Measurements from ENCODE around the gene SLC38A5.

Gene SLC38A5

DNA sequence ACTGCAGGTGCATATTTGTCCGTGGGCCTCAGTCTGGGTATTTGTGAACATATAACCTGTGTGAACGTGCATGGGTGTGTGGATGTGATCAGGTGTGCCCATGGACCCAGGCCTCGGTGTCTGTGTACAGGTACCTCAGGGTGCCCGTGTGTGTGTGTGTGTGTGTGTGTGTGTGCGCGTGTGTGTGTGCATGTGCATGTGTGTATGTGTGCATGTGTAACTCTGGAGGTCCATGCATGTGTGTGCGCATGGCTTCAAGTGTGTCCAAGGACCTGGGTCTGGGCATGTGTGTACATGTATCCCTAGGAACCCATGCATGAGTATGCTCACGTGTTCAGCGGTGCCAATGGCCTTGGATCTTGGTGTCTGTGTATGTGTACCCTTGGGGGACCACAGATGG, 21.7 kb upstream of the SLC38A5 start:
- no peak for DNase-seq (ENCODE audit: low spot score)

DNA sequence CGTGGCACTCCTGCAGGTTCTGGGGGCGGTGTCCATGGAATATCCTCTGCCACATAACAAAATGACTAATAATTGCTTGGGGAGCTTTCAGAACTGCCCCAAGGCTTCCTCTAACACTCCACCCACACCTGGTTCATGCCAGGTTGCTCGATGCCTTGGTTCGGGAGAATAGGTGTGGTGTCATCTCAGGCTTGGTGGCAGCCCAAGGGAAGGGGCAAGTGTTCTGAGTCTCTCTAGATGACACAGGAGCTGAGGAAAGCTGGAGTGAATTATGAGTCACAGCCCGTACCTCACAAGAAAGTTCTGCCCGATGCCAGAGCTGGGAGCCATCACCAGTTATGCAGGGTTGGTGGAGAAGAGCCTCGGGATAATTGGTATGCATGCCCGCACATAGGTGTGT, 20.6 kb upstream of the SLC38A5 start:
- no peak for DNase-seq (ENCODE audit: low spot score)

DNA sequence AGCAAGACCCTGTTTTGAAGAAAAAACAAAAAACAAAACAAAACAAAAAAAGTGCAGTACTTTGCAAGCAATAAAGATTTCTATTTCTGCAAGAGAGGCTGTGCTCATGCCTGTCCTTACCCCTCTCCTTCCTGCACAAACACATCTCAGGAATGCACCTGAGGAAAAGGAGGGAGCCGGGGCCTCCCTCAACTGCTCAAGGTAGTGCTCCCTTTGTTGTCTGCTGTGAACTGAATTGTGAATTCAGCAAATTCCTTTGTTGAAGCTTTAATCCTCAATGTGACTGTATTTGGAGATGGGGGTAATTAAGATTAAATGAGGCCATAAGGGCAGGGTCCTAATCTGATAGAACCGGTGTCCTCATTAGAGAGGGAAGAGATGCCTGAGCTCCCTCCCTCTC, 19.8 kb upstream of the SLC38A5 start:
- no peak for DNase-seq (ENCODE audit: low spot score)

DNA sequence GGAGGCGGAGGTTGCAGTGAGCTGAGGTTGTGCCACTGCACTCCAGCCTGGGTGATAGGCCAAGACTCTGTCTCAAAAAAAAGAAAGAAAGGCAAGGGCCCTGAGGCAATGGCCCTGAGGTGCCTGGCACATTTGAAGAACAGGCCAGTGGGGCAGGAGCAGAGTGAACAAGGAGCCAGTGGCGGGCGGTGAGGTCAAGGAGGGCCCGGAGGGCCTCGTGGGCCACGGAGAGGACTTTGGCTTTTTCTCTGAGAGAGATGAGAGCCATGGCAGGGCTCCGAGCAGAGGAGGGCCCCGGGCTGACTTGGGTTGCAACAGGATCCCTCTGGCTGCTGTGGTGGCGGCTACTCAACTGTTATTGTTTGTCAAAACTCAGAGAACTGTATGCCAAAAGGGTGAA, 19.2 kb upstream of the SLC38A5 start:
- DNase-seq (ENCODE audit: low spot score): no peak

DNA sequence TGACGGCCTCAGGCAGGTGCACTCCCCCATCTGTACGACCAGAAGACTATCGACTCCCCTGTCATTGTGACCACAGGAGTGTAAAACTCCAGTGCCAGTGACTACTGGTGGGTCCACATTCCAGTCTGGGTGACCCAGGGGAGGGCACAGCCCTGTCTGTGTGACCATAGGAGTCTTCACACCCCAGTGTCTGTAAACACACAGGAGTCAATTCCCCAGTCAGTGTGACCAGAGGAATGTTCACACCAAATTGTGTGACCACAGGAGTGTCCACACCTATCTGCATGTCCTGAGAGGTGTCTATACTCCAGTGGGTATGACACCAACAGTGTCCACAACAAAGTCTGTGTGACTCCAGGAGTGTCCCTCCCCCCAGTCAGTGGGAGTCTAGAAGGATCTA, 18.0 kb upstream of the SLC38A5 start:
- DNase-seq (ENCODE audit: low spot score): no peak

DNA sequence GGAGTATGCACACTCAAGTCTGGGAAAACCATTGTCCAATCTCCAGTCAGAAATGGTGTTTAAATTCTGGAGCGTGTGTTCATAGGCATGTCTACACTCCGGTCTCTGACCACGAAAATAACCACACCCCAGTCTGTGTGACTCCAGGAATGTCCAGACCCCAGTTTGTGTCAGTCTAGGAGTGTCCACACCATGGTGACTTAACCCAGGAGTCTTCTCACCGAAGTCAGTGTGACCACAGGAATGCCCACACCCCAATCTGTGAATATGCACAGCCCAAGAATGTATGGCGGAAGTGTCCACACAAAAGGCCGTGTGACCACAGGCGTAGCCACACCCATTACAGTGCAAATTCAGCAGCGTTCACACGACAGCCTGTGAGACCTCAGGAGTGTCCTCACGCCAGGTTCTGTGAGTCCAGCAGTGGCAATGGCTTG, 17.3 kb upstream of the SLC38A5 start:
- no peak for DNase-seq (ENCODE audit: low spot score)

DNA sequence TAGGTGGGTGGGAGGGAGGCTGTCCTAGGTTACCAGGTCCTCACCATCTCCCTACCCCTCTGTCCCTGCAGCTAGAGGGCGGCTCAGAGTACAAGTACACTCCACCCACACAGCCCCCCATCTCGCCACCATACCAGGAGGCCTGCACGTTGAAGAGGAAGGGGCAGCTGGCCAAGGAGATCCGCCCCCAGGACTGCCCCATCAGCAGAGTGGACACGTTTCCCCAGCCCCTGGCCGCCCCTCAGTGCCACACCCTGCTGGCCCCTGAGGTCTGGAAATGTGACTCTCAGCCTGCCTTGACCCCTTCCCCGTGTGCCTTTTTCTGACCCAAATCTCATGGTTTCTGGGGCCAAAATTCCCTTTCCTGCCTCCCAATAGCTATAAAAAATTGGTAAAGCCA, 12.5 kb upstream of the SLC38A5 start:
- DNase-seq (ENCODE audit: low spot score): no peak

DNA sequence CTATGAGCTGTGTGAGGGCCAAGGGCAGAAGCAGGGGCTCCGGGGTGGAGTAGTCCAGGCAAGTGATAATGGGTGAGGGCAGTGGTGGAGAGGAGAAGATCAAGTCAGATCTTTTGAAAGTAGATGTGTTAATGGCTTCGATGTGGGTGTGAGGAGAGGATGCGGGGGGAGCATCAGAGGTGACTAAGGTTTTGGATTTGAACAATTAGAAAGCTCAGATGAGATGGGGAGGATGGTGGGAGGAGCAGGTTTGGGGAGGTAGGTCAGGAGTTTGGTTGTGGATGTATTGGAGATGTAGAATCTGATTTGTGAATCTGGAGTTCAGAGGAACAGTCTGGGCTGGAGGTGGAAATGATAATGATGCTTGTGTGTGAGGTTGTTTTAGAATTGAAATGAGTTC, 10.5 kb upstream of the SLC38A5 start:
- no peak for DNase-seq (ENCODE audit: low spot score)

DNA sequence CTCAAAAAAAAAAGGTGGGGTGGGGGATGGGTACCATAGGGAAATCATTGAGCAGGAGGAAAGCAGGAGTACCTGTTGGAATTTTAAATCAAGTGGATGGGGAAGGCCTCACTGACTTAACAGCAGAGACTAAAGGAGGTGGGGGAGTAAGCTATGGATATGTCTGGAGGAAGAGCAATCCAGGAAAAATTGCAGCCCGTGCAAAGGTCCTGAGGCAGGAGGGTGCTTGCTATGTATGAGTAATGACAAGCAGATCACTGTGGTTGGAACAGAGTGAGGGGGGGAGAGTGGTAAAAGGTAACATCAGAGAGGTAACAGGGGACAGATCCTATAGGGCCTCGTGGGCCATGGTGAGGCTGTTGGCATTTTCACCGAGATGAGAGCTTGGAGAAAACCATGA, 10.1 kb upstream of the SLC38A5 start:
- DNase-seq (ENCODE audit: low spot score): no peak

DNA sequence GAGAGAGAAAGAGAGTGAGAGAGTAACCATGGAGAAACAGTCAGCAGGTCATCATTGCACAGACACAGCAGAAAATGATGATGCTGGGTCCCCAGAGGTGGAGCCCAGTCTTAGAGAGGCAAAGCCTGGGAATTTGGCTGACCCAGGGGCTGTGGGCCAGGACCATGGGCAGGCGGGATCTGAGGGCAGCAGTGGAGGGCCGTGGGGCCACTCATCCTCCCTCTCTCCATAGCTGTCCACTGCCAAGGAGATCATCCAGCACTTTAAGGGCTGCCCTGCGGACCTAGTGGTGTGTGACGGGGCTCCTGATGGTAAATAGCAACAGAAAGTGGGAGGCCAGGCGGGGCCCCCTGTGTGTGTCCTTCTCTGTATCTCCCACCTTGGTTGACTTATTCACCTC, 8.7 kb upstream of the SLC38A5 start:
- no peak for DNase-seq (ENCODE audit: low spot score)

DNA sequence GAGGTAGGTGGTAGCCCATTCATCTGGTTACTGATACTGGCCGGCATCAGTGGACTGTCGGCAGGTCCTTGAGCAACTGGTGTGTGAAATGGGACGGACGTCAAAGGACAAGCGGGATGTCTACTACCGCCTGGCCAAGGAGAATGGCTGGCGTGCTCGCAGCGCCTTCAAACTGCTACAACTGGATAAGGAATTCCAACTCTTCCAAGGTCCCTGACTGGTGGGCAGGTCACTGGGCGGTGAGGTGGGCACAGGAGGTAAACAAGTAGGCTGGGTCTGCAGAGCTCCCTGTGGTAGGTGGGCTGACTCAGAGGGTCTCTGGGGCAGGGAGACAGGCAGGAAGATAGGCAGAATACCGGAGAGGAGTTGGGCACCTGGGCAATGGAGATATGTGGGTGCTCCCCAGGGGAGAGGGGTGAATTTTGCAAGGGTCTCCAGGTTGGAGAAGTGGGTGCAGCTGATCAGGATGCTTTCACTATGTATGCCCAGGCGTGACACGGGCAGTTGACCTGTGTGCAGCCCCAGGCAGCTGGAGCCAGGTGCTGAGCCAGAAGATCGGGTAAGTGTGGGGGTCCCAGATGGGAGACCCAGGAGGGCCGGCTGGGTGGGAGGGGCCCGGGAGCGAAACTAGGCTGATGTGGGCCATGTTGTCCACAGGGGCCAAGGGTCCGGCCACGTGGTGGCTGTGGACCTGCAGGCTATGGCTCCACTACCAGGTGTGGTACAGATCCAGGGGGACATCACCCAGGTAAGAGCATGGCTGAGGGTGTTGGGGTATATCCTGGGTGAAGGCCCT, 8.1 kb upstream of the SLC38A5 start:
- no peak for DNase-seq (ENCODE audit: low spot score)

DNA sequence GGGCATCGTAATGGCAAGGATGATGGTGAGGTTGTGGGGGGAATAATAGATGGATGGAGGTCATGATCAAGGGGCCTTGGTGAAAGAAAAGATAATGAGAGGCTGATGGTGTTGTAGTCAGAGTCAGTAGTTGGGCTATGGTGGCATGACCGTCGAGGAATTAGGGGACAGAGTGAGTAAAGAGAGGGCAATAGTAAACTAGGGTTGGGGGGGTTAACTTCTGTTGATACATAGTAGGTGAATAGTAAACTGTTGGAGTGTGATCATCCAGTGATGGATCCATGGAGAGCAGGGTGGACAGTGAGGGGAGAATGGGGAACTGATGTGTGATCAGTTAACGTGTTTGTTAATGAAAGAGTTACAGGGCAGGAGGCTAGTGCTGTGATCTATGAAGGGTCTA, 6.9 kb upstream of the SLC38A5 start:
- DNase-seq (ENCODE audit: low spot score): no peak

DNA sequence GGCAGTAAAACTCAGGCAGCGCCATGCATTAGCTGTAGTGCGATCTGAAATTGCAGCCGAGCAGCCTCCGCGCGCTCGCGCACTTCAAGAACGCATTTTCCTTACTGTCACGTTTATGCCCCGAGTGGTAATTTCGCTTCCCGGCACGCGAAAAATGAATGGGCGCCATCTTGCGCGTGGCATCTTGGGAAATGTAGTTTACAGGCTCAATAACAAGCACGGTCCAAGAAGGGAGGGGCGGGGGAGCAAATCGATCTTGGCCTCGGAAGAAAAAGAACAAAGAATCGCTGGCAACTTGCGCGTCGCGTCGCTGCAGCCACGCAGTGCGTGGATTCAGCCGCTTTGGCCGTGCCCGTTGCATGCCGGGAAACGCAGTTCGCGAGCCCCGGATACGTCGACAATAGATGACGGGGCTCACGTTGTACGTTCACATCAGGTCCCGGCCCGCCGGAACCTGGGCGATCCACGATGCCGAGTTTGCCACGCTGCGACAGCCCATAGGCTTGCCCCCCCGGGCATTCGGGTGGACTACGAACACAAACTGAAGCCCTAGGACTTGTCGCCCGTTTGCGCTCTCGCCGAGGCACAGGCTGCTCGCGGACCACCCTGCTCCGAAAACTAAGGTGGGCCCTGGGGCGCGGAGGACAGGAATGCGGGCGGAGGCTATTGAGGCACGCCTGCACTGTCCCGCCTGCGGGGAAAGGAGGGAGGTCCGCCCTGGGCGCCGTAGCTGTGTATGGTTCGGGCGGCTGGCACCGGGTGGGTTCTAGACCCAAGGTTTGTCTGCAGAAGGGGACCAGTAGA, 5.9 kb upstream of the SLC38A5 start, which contains the start of gene FTSJ1:
TSS of gene FTSJ1 (plus strand) at position 426 of the 804 bp plus-strand sequence. CDS start 1,849 bp downstream, outside the sequence.
- peak; percentile 83 for DNase-seq (ENCODE audit: low spot score)

DNA sequence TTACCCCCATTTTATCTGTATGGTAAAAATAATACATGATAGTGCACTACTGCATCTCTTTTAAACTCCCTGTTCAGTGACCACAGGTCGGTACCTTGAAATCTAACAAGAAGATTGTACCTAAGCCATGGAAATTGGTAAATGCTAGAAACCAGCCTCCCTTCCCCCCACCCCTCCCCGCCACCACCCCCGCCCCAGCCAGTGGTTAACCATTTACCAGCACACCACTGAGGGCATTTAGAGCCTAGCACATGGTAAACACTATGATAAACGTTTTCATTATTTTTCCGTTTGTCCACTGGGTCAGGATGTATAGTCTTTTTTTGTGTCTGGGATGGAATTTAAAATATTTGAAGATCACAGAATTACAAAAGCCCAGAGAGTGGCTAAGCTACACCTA, 5.2 kb upstream of the SLC38A5 start:
- no peak for DNase-seq (ENCODE audit: low spot score)

DNA sequence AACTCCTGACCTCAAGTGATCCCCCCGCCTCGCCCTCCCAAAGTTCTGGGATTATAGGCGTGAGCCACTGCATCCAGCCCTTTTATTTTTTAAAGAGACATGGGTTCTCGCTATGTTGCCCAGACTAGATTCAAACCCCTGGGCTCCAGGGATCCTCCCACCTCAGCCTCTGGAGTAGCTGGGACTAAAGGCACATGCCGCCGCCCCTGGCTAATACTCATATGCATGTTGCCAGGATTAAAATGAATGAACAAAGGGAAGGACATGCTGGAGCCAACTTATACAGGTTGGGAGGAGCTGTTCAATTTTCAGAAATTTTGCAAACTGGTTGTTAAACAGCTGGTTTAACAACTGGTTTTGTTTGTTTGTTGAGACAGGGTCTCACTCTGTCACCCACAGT, 4.5 kb upstream of the SLC38A5 start:
- no peak for DNase-seq (ENCODE audit: low spot score)

DNA sequence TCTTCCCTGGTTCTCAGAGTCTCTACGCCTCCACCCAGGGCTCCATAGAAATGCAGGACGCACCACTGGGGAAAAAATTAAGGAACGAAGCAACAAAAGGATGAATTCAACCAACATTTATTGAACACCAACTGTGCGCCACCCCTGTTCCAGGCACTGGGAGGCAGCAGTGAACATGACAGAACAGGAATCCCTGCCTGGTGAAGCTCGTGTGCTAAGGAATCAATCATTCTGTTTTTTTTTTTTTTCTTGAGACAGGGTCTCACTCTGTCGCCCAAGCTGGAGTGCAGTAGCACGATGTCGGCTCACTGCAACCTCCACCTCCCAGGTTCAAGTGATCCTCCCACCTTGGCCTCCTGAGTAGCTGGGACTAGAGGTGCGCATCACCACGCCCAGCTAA, 4.1 kb upstream of the SLC38A5 start:
- DNase-seq (ENCODE audit: low spot score): no peak

DNA sequence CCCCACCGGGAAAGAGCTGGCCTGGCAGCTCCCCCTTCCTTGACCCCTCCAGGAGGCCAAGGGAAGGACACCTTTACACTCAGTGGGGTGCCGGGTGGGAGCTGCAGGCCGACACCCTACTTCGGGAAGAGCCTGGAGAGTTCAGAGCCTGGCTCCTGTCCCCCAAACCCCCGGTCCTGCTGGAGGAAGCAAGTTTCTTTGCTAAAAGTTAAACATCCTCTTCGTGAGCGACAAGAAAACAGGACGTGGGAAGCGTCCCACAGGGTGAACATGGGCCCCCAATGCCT, 3.6 kb upstream of the SLC38A5 start:
- DNase-seq (ENCODE audit: low spot score): no peak

DNA sequence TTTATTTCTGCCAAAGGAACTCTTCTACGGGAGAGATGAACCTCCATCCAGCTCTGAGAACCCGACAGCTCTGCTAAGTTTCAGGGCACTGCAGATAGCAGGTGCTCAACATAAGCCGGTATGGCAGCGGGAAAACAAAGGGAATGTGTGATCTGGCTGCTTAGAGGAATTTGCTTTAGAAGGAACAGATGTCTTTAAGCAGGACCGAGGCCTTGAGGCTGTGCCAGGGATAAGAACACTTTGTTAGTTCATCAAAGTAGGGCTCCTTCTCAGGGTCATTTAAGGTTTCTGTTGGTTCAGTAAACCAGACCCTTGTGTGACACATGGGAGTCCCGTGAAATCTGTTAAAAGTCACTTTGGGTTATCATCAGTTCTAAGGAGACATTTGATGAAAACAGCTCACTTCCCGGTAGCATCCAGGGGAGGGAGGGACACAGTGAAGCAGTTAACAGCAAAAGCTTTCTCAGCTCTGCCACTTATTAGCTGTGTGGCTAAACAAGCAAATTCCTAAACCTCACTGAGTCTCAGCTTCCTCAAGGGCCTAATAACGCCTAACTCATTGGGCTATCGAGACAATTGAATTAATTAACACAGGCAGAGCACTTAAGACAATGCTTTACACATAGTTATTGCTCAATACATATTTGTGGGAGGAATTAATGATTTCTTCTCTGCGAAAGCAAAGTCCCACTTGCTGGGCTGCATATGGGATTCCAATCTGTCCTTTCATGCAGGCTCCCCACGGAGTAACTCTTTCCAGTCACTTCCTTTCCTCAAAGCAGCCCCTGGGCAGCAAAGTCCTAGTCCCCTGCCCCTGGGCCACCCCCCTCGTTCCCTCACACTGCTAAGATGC, 3.0 kb upstream of the SLC38A5 start:
- DNase-seq (ENCODE audit: low spot score): no peak

DNA sequence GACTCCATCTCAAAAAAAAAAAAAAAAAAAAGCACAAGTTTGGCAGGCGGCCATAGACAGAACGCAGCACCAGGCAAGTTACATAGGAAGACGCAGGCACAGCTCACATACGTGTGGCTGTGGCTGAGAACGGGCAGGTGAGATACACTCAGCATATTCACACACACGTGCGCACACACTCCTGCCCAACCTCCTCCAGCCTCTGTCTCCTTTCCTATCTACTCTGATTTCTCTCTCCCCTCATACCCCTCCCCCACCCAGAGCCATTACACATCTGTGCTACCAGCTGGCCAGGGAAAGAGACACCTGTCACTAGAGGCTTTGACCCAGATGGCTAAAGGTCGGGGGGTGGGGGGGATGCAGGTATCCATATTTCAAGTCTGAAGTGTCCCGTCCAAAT, 2.2 kb upstream of the SLC38A5 start:
- DNase-seq (ENCODE audit: low spot score): no peak

DNA sequence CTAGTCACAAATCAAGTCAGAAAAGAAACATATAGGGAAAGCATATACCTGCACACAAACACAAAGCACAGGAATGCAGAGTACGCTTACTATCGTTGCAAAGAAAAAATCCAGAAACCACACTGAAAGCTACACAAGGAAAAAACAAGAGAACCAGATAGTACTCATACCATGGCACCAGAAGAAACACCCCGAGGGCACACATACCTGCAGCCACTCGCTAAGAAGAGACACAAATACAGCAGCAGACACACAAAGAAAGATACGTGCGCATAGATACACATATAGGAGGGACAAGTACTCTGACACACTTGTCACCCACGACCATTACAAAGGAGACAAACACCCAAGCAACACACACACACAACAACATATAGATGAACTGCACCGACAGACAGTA, 1.4 kb upstream of the SLC38A5 start:
- DNase-seq (ENCODE audit: low spot score): no peak

DNA sequence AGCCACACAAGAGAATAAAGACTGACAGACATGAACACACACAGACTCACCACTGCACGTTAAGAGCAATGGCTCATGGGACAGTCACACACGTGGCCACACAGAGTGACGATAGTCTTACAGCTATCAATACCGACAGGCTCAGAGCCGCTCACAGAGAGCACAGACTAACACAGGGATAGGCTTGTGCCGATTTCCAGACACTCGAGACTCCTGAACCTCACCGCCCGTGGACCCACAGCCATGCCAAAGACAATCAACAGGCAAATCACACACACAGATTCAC, 716 bp upstream of the SLC38A5 start:
- DNase-seq (ENCODE audit: low spot score): no peak

DNA sequence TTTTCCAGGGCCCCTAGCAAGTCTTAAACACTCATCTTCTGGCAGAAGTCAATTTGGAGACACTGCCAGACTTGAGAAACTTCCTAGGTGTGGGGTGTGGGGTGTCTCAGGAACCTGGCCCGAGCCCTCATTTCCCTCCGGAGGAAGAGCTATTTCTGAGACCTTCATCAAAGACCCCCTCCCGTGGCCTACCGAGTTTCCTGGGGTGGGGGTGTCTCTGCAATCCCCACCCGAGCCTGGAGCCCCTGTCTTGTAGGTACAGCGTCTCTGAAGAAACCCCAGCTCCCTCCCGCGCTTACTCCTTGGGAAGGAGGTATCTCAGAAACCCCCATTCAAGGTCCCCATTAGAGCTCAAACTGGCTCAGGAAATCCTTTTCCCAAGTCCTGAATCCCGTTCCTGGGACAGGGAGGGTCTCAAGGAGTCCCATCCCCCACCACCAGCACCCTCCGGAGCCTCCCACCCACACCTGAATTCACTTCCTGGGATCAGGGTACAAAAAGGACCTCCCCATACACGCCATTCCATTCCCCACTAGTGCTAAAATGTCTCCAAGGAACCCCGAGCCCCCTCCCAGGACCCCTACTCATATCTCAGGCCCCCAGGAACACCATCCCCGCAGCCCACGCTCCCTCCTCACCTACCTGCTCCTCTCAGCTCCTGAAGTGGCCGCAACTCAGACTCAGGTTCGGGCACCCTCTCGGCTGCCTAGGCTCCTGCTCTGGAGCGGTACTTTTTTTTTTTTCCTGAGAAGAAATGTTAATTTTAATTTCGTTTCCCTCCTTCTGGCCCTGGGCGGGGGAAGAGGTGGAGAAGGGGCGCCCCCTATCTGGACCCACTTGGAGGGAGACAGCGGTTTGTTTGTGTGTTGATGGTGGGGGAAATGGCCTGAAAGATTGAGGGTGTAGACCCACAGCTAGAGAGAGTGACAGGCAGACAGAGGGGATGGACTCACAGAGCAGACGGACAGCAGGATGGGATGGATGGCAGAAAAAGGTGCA, 1.1 kb downstream of the SLC38A5 start:
- no peak for DNase-seq (ENCODE audit: low spot score)
